SIG-M5 treated with dmso at 0.1 percent for 504 hours (cell line): ENCODE measurements around the gene CYB5A.
A peak's percentile ranks its signal among the peaks of the same experiment; 100 is the strongest.

Source experiments
- DNase-seq: peaks from one replicate; lab custom pipeline; 2025; ENCODE audit not compliant: unreplicated experiment; lab: John Stamatoyannopoulos, UW

Gene CYB5A

GRCh38 chr18:74249181-74249968 is 42.4 kb downstream of the CYB5A start:
- DNase-seq = peak; percentile 41

- DNase-seq = no peak
Observed at GRCh38 chr18:74248595-74248994, 43.2 kb downstream of the CYB5A start.

- DNase-seq = no peak
Observed at GRCh38 chr18:74248189-74248588, 43.6 kb downstream of the CYB5A start.

- no peak for DNase-seq
Observed at GRCh38 chr18:74244554-74244953, 47.2 kb downstream of the CYB5A start.

GRCh38 chr18:74243127-74243526 is 48.6 kb downstream of the CYB5A start:
- no peak for DNase-seq

GRCh38 chr18:74242438-74243096 is 49.2 kb downstream of the CYB5A start:
- DNase-seq = no peak

GRCh38 chr18:74241970-74242369 is 49.8 kb downstream of the CYB5A start:
- DNase-seq = no peak

- no peak for DNase-seq
Observed at GRCh38 chr18:74241426-74241825, 50.3 kb downstream of the CYB5A start.

GRCh38 chr18:74239567-74239966 is 52.2 kb downstream of the CYB5A start:
- no peak for DNase-seq

GRCh38 chr18:74234326-74235171 is 57.2 kb downstream of the CYB5A start:
- peak; percentile 22 for DNase-seq

GRCh38 chr18:74233933-74234325 is 57.8 kb downstream of the CYB5A start:
- no peak for DNase-seq

- DNase-seq = no peak
Observed at GRCh38 chr18:74230922-74231714, 60.6 kb downstream of the CYB5A start.

- no peak for DNase-seq
Observed at GRCh38 chr18:74229891-74230290, 61.9 kb downstream of the CYB5A start.

GRCh38 chr18:74229005-74229404 is 62.8 kb downstream of the CYB5A start:
- no peak for DNase-seq

GRCh38 chr18:74228312-74228711 is 63.5 kb downstream of the CYB5A start:
- no peak for DNase-seq

- no peak for DNase-seq
Observed at GRCh38 chr18:74226666-74227065, 65.1 kb downstream of the CYB5A start.

- no peak for DNase-seq
Observed at GRCh38 chr18:74226156-74226555, 65.6 kb downstream of the CYB5A start.

- no peak for DNase-seq
Observed at GRCh38 chr18:74225193-74225840, 66.4 kb downstream of the CYB5A start.

- no peak for DNase-seq
Observed at GRCh38 chr18:74222710-74223494, 68.9 kb downstream of the CYB5A start.

GRCh38 chr18:74221081-74221480 is 70.7 kb downstream of the CYB5A start:
- DNase-seq = no peak
